ENCODE measurements around the gene GDF11.

GDF11 gene

GRCh38 chr12:55780685-55781084 lies 37.8 kb downstream of the GDF11 start:
- in situ Hi-C loops (cut with HindIII; ENCODE audit: low sequenced_read_pairs): no loop called here

- in situ Hi-C loops (cut with HindIII; ENCODE audit: low sequenced_read_pairs): no loop called here
These were observed 45.6 kb downstream of the GDF11 start for GRCh38 chr12:55788546-55788945.

- in situ Hi-C loops (cut with HindIII; ENCODE audit: low sequenced_read_pairs): no loop called here
These were observed 46.2 kb downstream of the GDF11 start for GRCh38 chr12:55789171-55789570.

GRCh38 chr12:55789893-55790292 lies 47.0 kb downstream of the GDF11 start:
- in situ Hi-C loops (cut with HindIII; ENCODE audit: low sequenced_read_pairs): no loop called here

GRCh38 chr12:55795950-55796349 lies 53.0 kb downstream of the GDF11 start:
- in situ Hi-C loops (cut with HindIII; ENCODE audit: low sequenced_read_pairs): loop anchor here (5.0 kb wide), 1 partner anchor 39 kb away; no protein-coding TSS in a partner anchor

GRCh38 chr12:55797068-55797467 lies 54.1 kb downstream of the GDF11 start:
- in situ Hi-C loops (cut with HindIII; ENCODE audit: low sequenced_read_pairs): loop anchor here (5.0 kb wide), 1 partner anchor 40 kb away; no protein-coding TSS in a partner anchor

GRCh38 chr12:55797550-55797949 lies 54.6 kb downstream of the GDF11 start:
- in situ Hi-C loops (cut with HindIII; ENCODE audit: low sequenced_read_pairs): loop anchor here (5.0 kb wide), 1 partner anchor 40 kb away; no protein-coding TSS in a partner anchor

All from endothelial cell of hepatic sinusoid (primary cell).